Psoas muscle (tissue), 8 donors: ENCODE results near the gene GNAI1. TPM values are rescaled to one million over a fixed set of nuclear protein-coding genes. Genes with fewer than 3 reads are reported as not detected.
A peak's percentile ranks its signal among the peaks of the same experiment; 100 is the strongest.

ENCODE experiments used
- ATAC-seq, 4 donors: fragments of 200-7000 bp; cut with Tn5 transposase; one replicate each; pipeline ENCODE4 v1.9.1; 2020; ENCODE audit warnings: moderate library complexity in 3 of 4, mild to moderate bottlenecking in 2 of 4
- DNase-seq, 2 donors: peaks; one replicate each; pipeline ENCODE4 v3.0.0-alpha.2; 2020
- H3K27ac ChIP-seq: fragments of 200-600 bp; one replicate; pipeline ENCODE4 v1.8.0; 2022
- H3K27me3 ChIP-seq, 3 donors: fragments of 200-600 bp in 1 of 3; one replicate each; pipeline versions ENCODE4 v1.6.1 to v1.8.0; 2013 to 2022; ENCODE audit warnings: low read length in 2 of 3, mild to moderate bottlenecking in 2 of 3, moderate library complexity in 1 of 3; ENCODE audit not compliant: insufficient read depth in 3 of 3
- H3K36me3 ChIP-seq, 2 donors: fragments of 200-600 bp in 1 of 2; one replicate each; pipeline versions ENCODE4 v1.6.1 to v1.8.0; 2013 to 2022; ENCODE audit warnings: low read depth in 1 of 2, mild to moderate bottlenecking in 1 of 2, moderate library complexity in 1 of 2; ENCODE audit not compliant: insufficient read depth in 1 of 2
- H3K4me1 ChIP-seq: fragments of 200-600 bp; one replicate; pipeline ENCODE4 v1.8.0; 2022
- H3K4me3 ChIP-seq: fragments of 200-600 bp; one replicate; pipeline ENCODE4 v1.8.0; 2022; ENCODE audit warnings: mild to moderate bottlenecking
- H3K9me3 ChIP-seq: fragments of 200-600 bp; one replicate; pipeline ENCODE4 v1.8.0; 2022
- WGBS, 3 donors: extraction: QIAGEN DNeasy Blood & Tissue Kit; methylation state at CpG; one replicate each; pipeline versions ENCODE4 v1.1.6 to v1.1.7; 2013; 5-methylcytosine and 5-hydroxymethylcytosine counted together
- intact Hi-C, 2 donors: fragments of 100-400 bp; cut with DNase I; formaldehyde crosslinking; loops; one replicate each; pipeline versions ENCODE4 v1.11.0 to v1.14.2; 2022
- polyA plus RNA-seq, 3 donors: library from polyadenylated mRNA; stranded (reverse); fragments of 200-250 nt; gene quantifications; one replicate each; pipeline ENCODE4 v1.2.3, GENCODE V29; 2013
- total RNA-seq, 4 donors: library from RNA; stranded (reverse); fragmentation: NEBNext Ultra II Directional in 2 of 4; extraction: Animal tissue kit (Norgen Biotek cat#: 25700) in 2 of 4; gene quantifications; one replicate each; pipeline versions ENCODE4 v1.2.1 to v1.2.4, GENCODE V29; 2021 to 2023
- TF ChIP-seq, protein P1 (sequence below): fragments of 200-600 bp; IDR thresholded peaks from one replicate; pipeline ENCODE4 v1.8.0; 2022; ENCODE audit warnings: antibody characterized with exemption
- donor health status: healthy with polysubstance abuse.
- donor health status: DM: no; HTN: no; CAD: no; lungs with moderate emphysema.
- donor health status: Bipolar disorder and iron deficiency.
- donor health status: healthy.
- donor health status: DM: yes; HTN: yes; CAD: no.
- donor health status: DM: no; HTN: no; CAD: no.
- donor health status: DM: no; HTN: no; CAD: no.
- donor health status: DM: yes; HTN: yes; CAD: no.

GNAI1 gene
- total and polyA plus RNA-seq, 7 donors: 3.8 to 13.7 (median 6.5) TPM

DNA sequence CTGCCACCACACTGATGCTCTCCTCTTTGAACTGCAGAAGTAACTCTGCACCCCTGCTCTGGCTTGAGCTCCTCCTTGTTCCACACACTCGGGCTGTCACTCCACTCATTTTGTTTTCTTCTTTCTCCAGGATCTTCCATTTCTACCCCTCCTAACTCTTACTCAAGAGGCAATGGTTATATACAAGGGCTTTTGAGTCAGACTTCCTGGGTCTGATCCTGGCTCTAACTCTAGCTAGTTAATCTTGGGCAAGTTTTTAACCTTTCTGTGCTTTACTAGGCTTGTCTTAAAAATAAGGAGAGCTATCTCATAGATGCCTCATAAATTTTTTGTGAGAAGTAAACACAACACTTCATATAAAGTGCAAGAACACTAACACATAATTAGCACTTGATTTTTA, 45.3 kb upstream of the GNAI1 start:
- 38 to 60% (median 52%) methylated on average over 1 of the region's 1 CpG for WGBS, 3 donors
- intact Hi-C loops: no loop called here
- DNase-seq: no peak

DNA sequence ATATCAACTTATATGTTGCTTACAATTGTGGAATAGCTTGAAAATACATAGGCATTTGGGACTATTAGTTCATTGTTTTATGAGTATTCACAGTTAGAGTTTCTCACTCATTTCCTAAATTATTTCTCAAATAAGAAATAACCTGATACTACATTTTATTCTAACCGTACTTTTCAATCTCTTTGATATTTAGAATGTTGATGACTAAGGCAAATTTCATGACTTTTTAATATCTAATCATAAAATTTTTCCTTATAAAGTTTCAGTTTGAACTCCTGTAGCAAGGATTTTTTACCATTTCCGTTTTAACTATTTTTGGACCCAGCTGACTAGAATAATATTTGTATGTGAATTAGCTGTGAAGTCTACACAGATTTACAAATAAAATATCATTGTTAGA, 41.3 kb upstream of the GNAI1 start:
- Histone ChIP-seq H3K4me1 (peaks cover 13% of the 10 kb centered on the region), H3K36me3 (no peaks in the 10 kb centered on the region), H3K4me3 (no peak overlapping the region), H3K27ac (no peak overlapping the region), H3K9me3 (no peaks in the 10 kb centered on the region), H3K27me3 (no peaks in the 10 kb centered on the region)
- TF ChIP-seq, protein P1, sequence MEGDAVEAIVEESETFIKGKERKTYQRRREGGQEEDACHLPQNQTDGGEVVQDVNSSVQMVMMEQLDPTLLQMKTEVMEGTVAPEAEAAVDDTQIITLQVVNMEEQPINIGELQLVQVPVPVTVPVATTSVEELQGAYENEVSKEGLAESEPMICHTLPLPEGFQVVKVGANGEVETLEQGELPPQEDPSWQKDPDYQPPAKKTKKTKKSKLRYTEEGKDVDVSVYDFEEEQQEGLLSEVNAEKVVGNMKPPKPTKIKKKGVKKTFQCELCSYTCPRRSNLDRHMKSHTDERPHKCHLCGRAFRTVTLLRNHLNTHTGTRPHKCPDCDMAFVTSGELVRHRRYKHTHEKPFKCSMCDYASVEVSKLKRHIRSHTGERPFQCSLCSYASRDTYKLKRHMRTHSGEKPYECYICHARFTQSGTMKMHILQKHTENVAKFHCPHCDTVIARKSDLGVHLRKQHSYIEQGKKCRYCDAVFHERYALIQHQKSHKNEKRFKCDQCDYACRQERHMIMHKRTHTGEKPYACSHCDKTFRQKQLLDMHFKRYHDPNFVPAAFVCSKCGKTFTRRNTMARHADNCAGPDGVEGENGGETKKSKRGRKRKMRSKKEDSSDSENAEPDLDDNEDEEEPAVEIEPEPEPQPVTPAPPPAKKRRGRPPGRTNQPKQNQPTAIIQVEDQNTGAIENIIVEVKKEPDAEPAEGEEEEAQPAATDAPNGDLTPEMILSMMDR: no peak
- DNase-seq (no peak), ATAC-seq (no peak)
- 82 to 91% (median 85%) methylated on average over 2 of the region's 2 CpGs for WGBS, 3 donors
- intact Hi-C loops: loop anchor here in 1 of 2 donors (10.0 kb wide), 1 partner anchor 301 kb away; no protein-coding TSS in a partner anchor

More for the DNA sequence above, 45.3 kb upstream of the GNAI1 start:
- Histone ChIP-seq H3K27me3 (no peaks in the 10 kb centered on the region), H3K27ac (no peak overlapping the region), H3K36me3 (no peaks in the 10 kb centered on the region), H3K4me1 (peaks cover 23% of the 10 kb centered on the region), H3K4me3 (no peak overlapping the region), H3K9me3 (no peaks in the 10 kb centered on the region)
- no peak for ATAC-seq
- TF ChIP-seq, protein P1: no peak

GRCh38 chr7:80095545-80095944, 39.1 kb upstream of the GNAI1 start:
- intact Hi-C loops: loop anchor here in 1 of 2 donors (10.0 kb wide), 1 partner anchor 299 kb away; no protein-coding TSS in a partner anchor
- WGBS, 3 donors: 18 to 28% (median 22%) methylated on average over 1 of the region's 1 CpG

GRCh38 chr7:80097756-80098155, 36.9 kb upstream of the GNAI1 start:
- 92 to 100% (median 98%) methylated on average over 2 of the region's 2 CpGs for WGBS, 3 donors
- TF ChIP-seq, protein P1: no peak
- H3K36me3 ChIP-seq: no peaks in the 10 kb centered on the region
- no peaks in the 10 kb centered on the region for H3K4me1 ChIP-seq
- ATAC-seq (no peak), DNase-seq (no peak)
- intact Hi-C loops: loop anchor here in 1 of 2 donors (10.0 kb wide), 1 partner anchor 297 kb away; no protein-coding TSS in a partner anchor
- H3K27me3 ChIP-seq: no peaks in the 10 kb centered on the region
- no peaks in the 10 kb centered on the region for H3K9me3 ChIP-seq
- no peak overlapping the region for H3K4me3 ChIP-seq
- no peak overlapping the region for H3K27ac ChIP-seq

More at GRCh38 chr7:80095545-80095944, 39.1 kb upstream of the GNAI1 start:
- ATAC-seq: no peak
- no peak overlapping the region for H3K4me3 ChIP-seq
- no peaks in the 10 kb centered on the region for H3K36me3 ChIP-seq
- no peaks in the 10 kb centered on the region for H3K27me3 ChIP-seq
- no peaks in the 10 kb centered on the region for H3K4me1 ChIP-seq
- TF ChIP-seq, protein P1: peak; percentile 45
- DNase-seq: no peak
- no peak overlapping the region for H3K27ac ChIP-seq
- no peaks in the 10 kb centered on the region for H3K9me3 ChIP-seq

- H3K4me3 ChIP-seq: no peak overlapping the region
- no peaks in the 10 kb centered on the region for H3K36me3 ChIP-seq
- ATAC-seq (no peak), DNase-seq (no peak)
- H3K27ac ChIP-seq: no peak overlapping the region
- H3K4me1 ChIP-seq: no peaks in the 10 kb centered on the region
- intact Hi-C loops: loop anchor here in 1 of 2 donors (10.0 kb wide), 1 partner anchor 296 kb away; no protein-coding TSS in a partner anchor
- TF ChIP-seq, protein P1: no peak
- no peaks in the 10 kb centered on the region for H3K27me3 ChIP-seq
- H3K9me3 ChIP-seq: no peaks in the 10 kb centered on the region
- WGBS, 3 donors: 92 to 93% (median 92%) methylated on average over 6 of the region's 6 CpGs
Observed at GRCh38 chr7:80098795-80099194, 35.8 kb upstream of the GNAI1 start.
